Heart left ventricle (tissue), 16 donors: ENCODE data around the gene HPSE. TPM values are rescaled to one million over a fixed set of nuclear protein-coding genes. Genes with fewer than 3 reads are reported as not detected.

Experiments
- ATAC-seq, 4 donors: fragments of 200-7000 bp; cut with Tn5 transposase; one replicate each; pipeline ENCODE4 v1.9.1; 2020 to 2022; ENCODE audit warnings: moderate library complexity in 4 of 4, mild to moderate bottlenecking in 3 of 4, moderate number of reproducible peaks in 1 of 4
- DNase-seq, 5 donors: peaks; one replicate each; pipeline ENCODE4 v3.0.0-alpha.2; 2020
- H3K27ac ChIP-seq, 12 donors: fragments of 200-600 bp; sonication (generic) in 4 of 12; one replicate each; pipeline versions ENCODE4 v1.5.0 to v1.8.0; 2016 to 2022; ENCODE audit warnings: mild to moderate bottlenecking in 2 of 12
- H3K27me3 ChIP-seq, 9 donors: fragments of 200-600 bp; sonication (generic) in 2 of 9; one replicate each; pipeline versions ENCODE4 v1.5.1 to v1.8.0; 2016 to 2022; ENCODE audit warnings: mild to moderate bottlenecking in 3 of 9
- H3K36me3 ChIP-seq, 9 donors: fragments of 200-600 bp; sonication (generic) in 2 of 9; one replicate each; pipeline versions ENCODE4 v1.5.0 to v1.8.0; 2018 to 2022; ENCODE audit warnings: mild to moderate bottlenecking in 2 of 9
- H3K4me1 ChIP-seq, 12 donors: fragments of 200-600 bp; sonication (generic) in 4 of 12; one replicate each; pipeline versions ENCODE4 v1.5.0 to v1.8.0; 2016 to 2022; ENCODE audit warnings: mild to moderate bottlenecking in 3 of 12
- H3K4me3 ChIP-seq, 12 donors: fragments of 200-600 bp; sonication (generic) in 4 of 12; one replicate each; pipeline versions ENCODE4 v1.5.0 to v1.8.0; 2017 to 2022; ENCODE audit warnings: mild to moderate bottlenecking in 9 of 12, moderate library complexity in 4 of 12
- H3K9me3 ChIP-seq, 12 donors: fragments of 200-600 bp; sonication (generic) in 4 of 12; one replicate each; pipeline versions ENCODE4 v1.5.0 to v1.8.0; 2016 to 2022; ENCODE audit warnings: mild to moderate bottlenecking in 1 of 12
- CTCF ChIP-seq, 12 donors: fragments of 200-600 bp; sonication (generic) in 4 of 12; IDR thresholded peaks; one replicate each; pipeline versions ENCODE4 v1.5.0 to v1.8.0; 2018 to 2022; ENCODE audit warnings: antibody characterized with exemption in 12 of 12, mild to moderate bottlenecking in 5 of 12
- POLR2A ChIP-seq, 2 donors: fragments of 450-650 bp; IDR thresholded peaks; one replicate each; pipeline ENCODE4 v1.6.1; 2017; ENCODE audit warnings: antibody characterized with exemption in 2 of 2, mild to moderate bottlenecking in 2 of 2, moderate library complexity in 2 of 2
- WGBS, 4 donors: extraction: QIAGEN DNeasy Blood & Tissue Kit in 2 of 4; methylation state at CpG; one replicate each; pipeline versions ENCODE4 v1.1.5 to v1.1.7; 2013 to 2018; 5-methylcytosine and 5-hydroxymethylcytosine counted together
- intact Hi-C, 10 donors: fragments of 100-400 bp; cut with DNase I; formaldehyde crosslinking; loops; one replicate each; pipeline versions ENCODE4 v1.11.1 to v1.14.2; 2022
- long read RNA-seq, 3 donors: library from polyadenylated mRNA; unstranded; transcript quantifications; one replicate each; pipeline ENCODE4 v2.0.0, GENCODE V29; 2020 to 2021
- polyA plus RNA-seq, 2 donors: library from polyadenylated mRNA; stranded (reverse); fragments of 200-250 nt; gene quantifications; one replicate each; pipeline ENCODE4 v1.2.3, GENCODE V29; 2013
- total RNA-seq, 9 donors: library from RNA; depleted of rRNA in 2 of 9; stranded (reverse); fragments of >200 nt in 2 of 9; fragmentation: NEBNext Ultra II Directional in 3 of 9; extraction: Animal tissue kit (Norgen Biotek cat#: 25700) in 3 of 9; gene quantifications; one replicate each; pipeline versions ENCODE4 v1.1.0 to v1.2.4, GENCODE V29; 2016 to 2023
- donor health status: ischemic (EF 13 %, LVEDD 7.1; RV severe dilation, severe dysfunction).
- donor health status: healthy with polysubstance abuse.
- donor health status: DM: no; HTN: yes; CAD: no.
- donor health status: DM: no; HTN: no; CAD: no.
- donor health status: ischemic (EF 25% LVEDD 6.9; RV normal size, moderate dysfunction).
- donor health status: ischemic (EF 25% LVEDD 5.7; RV mildly dilated, moderate dysfunction).
- donor health status: healthy.
- donor health status: DM: yes; HTN: yes; CAD: no.
- donor health status: ischemic (EF 35%, LVEDD 5.7; RV mildly dilated, moderate dysfunction).
- donor health status: nonischemic (EF 11% LVEDD 7.7; RV severe dilation, severe dysfunction).
- donor health status: DM: yes; HTN: yes; CAD: no.
- donor health status: PGD.
- donor health status: ischemic (EF 29% LVEDD 5.4; RV normal size, mild dysfunction).
- donor health status: nonischemic (EF 23%, LVEDD 6.1; RV moderate dilation, normal function).

The HPSE gene
- 1 to 10 TPM in 2 of 9 donors, under 1 TPM in 7; 0.38 to 6.2 (median 0.75) TPM for total RNA-seq
- polyA plus RNA-seq: under 1 TPM; 0.15 to 0.37 TPM
- long read RNA-seq, donor 1, full-length matches to known transcripts: 1 of 1 reads
- long read RNA-seq, donor 1, partial matches to known transcripts: 0 of 1 reads
- long read RNA-seq, donor 1, other reads (novel, unspliced or antisense): 0 of 1 reads
- long read RNA-seq, donor 2: 0 reads
- long read RNA-seq, donor 3, full-length matches to known transcripts: 1 of 1 reads
- long read RNA-seq, donor 3, partial matches to known transcripts: 0 of 1 reads
- long read RNA-seq, donor 3, other reads (novel, unspliced or antisense): 0 of 1 reads

- TF ChIP-seq CTCF (IDR thresholded peaks at IDR 0.05) (no peak), POLR2A (IDR thresholded peaks at IDR 0.05) (no peak)
- 1% methylated on average over 61 to 63 of the region's 63 CpGs for WGBS, 4 donors
- H3K4me1 ChIP-seq: peaks cover 0 to 36% (median 7%) of the 10 kb centered on the region in 12 donors
- H3K9me3 ChIP-seq: peaks cover 0 to 18% (median 3%) of the 10 kb centered on the region in 12 donors
- H3K27me3 ChIP-seq: peaks cover 0 to 41% (median 7%) of the 10 kb centered on the region in 9 donors
- peak within 1 kb of the TSS in 11 of 12 donors; percentile 21 to 74 (median 47) for H3K4me3 ChIP-seq
- intact Hi-C loops: no loop called here
- ATAC-seq (peak; percentile 75 to 95 (median 92)), DNase-seq (peak; percentile 64 to 90 (median 80))
- H3K36me3 ChIP-seq: no peaks in the 10 kb centered on the region
- H3K27ac ChIP-seq: peak within 1 kb of the TSS in 1 of 12 donors; percentile 71
Measured at GRCh38 chr4:83334425-83335241, at the start of gene HPSE. TSS of gene HPSE (minus strand) at chr4:83334848. CDS start at chr4:83334782, 66 bp downstream.

GRCh38 chr4:83382850-83383249 is 48.2 kb upstream of the HPSE start:
- intact Hi-C loops: no loop called here
- WGBS, 4 donors: 57 to 67% (median 62%) methylated on average over 2 of the region's 2 CpGs
- ATAC-seq (no peak), DNase-seq (no peak)
- no peak overlapping the region for H3K4me3 ChIP-seq
- no peaks in the 10 kb centered on the region for H3K36me3 ChIP-seq
- H3K9me3 ChIP-seq: peaks cover 0 to 17% (median 2%) of the 10 kb centered on the region in 12 donors
- H3K4me1 ChIP-seq: no peaks in the 10 kb centered on the region
- no peak for TF ChIP-seq CTCF (IDR thresholded peaks at IDR 0.05)
- no peak for TF ChIP-seq POLR2A (IDR thresholded peaks at IDR 0.05)
- no peak overlapping the region for H3K27ac ChIP-seq
- no peaks in the 10 kb centered on the region for H3K27me3 ChIP-seq

GRCh38 chr4:83381173-83381572 is 46.5 kb upstream of the HPSE start:
- TF ChIP-seq CTCF (IDR thresholded peaks at IDR 0.05): no peak
- no peak for TF ChIP-seq POLR2A (IDR thresholded peaks at IDR 0.05)
- ATAC-seq (no peak), DNase-seq (no peak)
- H3K27me3 ChIP-seq: no peaks in the 10 kb centered on the region
- no peaks in the 10 kb centered on the region for H3K36me3 ChIP-seq
- intact Hi-C loops: no loop called here
- H3K4me1 ChIP-seq: no peaks in the 10 kb centered on the region
- WGBS, 4 donors: 68 to 77% (median 71%) methylated on average over 4 of the region's 4 CpGs
- H3K27ac ChIP-seq: no peak overlapping the region
- peaks cover 0 to 18% (median 2%) of the 10 kb centered on the region in 12 donors for H3K9me3 ChIP-seq
- no peak overlapping the region for H3K4me3 ChIP-seq

GRCh38 chr4:83378419-83378818 is 43.8 kb upstream of the HPSE start:
- intact Hi-C loops: no loop called here
- H3K4me1 ChIP-seq: no peaks in the 10 kb centered on the region
- WGBS, 4 donors: 75 to 88% (median 84%) methylated on average over 5 of the region's 5 CpGs
- H3K27ac ChIP-seq: no peak overlapping the region
- H3K27me3 ChIP-seq: no peaks in the 10 kb centered on the region
- peaks cover 0 to 18% (median 2%) of the 10 kb centered on the region in 12 donors for H3K9me3 ChIP-seq
- H3K4me3 ChIP-seq: no peak overlapping the region
- no peak for TF ChIP-seq CTCF (IDR thresholded peaks at IDR 0.05)
- no peak for TF ChIP-seq POLR2A (IDR thresholded peaks at IDR 0.05)
- H3K36me3 ChIP-seq: no peaks in the 10 kb centered on the region
- no peak for ATAC-seq
- DNase-seq: no peak
